Measurements from ENCODE around the gene PDIA2.
"Not testable (repeated sequence)": the region's sequence is repeated elsewhere in the genome, so short reads cannot be mapped to it uniquely, and the experiment has no call there.

PDIA2 gene

GRCh38 chr16:334164-334832, 51.3 kb downstream of the PDIA2 start:
- not testable (repeated sequence) for DNase-seq

GRCh38 chr16:334861-335632, 52.1 kb downstream of the PDIA2 start:
- DNase-seq, result not testable (repeated sequence)

- no peak for DNase-seq
Measured at GRCh38 chr16:336269-336668, 53.3 kb downstream of the PDIA2 start.

All from stimulated activated naive CD4-positive, alpha-beta T cell (primary cell).